ENCODE data around the gene DNAH6. TPM values are rescaled to one million over a fixed set of nuclear protein-coding genes. Genes with fewer than 3 reads are reported as not detected.

The DNAH6 gene
- polyA plus RNA-seq, 2 of the 4 experiments (the other 2 are of a cell fraction), result 0.13 to 0.32 TPM

GRCh38 chr2:84716564-84716963 lies 200.3 kb downstream of the DNAH6 start:
- ChIA-PET POLR2A (no interaction called here), CTCF (no interaction called here)
- Histone ChIP-seq H3K4me1 (no peaks in the 10 kb centered on the region), H3K4me3 (no peak overlapping the region), H3K9me3 (no peaks in the 10 kb centered on the region), H3K27ac (no peak overlapping the region), H3K4me2 (no peak overlapping the region)
- FAIRE-seq (no peak), ATAC-seq (0 out of 6 replicates have a peak, but pooled peaks of 1 of the 2 experiments have one; percentile 28), DNase-seq (ENCODE audit: low read depth in 1 of 2, low spot score in 1 of 2) (no peak)
- no peak for TF ChIP-seq HOXA7 (CRISPR knock-in tag; IDR thresholded peaks at IDR 0.05)
- no peak for TF ChIP-seq ESRRA (IDR thresholded peaks at IDR 0.05; ENCODE audit: borderline replicate concordance, low read length)
- no peak for TF ChIP-seq ELK1 (IDR thresholded peaks at IDR 0.05; ENCODE audit: low read depth, low read length)
- no peak for TF ChIP-seq MYC (IDR thresholded peaks at IDR 0.05; ENCODE audit: borderline replicate concordance, low read length)
- no peak for TF ChIP-seq CEBPB (IDR thresholded peaks at IDR 0.05)
- TF ChIP-seq CBX2 (IDR thresholded peaks at IDR 0.05; ENCODE audit: borderline replicate concordance, low read depth), result no peak
- no peak for TF ChIP-seq ZC3H11A (IDR thresholded peaks at IDR 0.05)
- no peak for TF ChIP-seq NR3C1 (IDR thresholded peaks at IDR 0.05)
- 43% methylated on average over 2 of the region's 2 CpGs for WGBS (ENCODE audit: missing lambda C conversion rate)

- POLR2A ChIA-PET, result no interaction called here
- FAIRE-seq, result no peak
- Histone ChIP-seq H3K27ac (no peak overlapping the region), H3K4me1 (no peaks in the 10 kb centered on the region), H3K9me3 (no peaks in the 10 kb centered on the region), H3K4me2 (no peak overlapping the region), H3K4me3 (no peak overlapping the region)
- WGBS (ENCODE audit: missing lambda C conversion rate), result 38% methylated on average over 1 of the region's 1 CpG
- DNase-seq (ENCODE audit: low read depth in 1 of 2, low spot score in 1 of 2), result no peak
- CTCF ChIA-PET, result no interaction called here
- no peak for ATAC-seq
- TF ChIP-seq FOXS1 (CRISPR knock-in tag; IDR thresholded peaks at IDR 0.05) (no peak), ZNF302 (CRISPR knock-in tag; IDR thresholded peaks at IDR 0.05) (no peak)
These were observed 201.0 kb downstream of the DNAH6 start for GRCh38 chr2:84717302-84717701.

GRCh38 chr2:84719434-84719833 lies 203.1 kb downstream of the DNAH6 start:
- ATAC-seq (no peak), DNase-seq (ENCODE audit: low read depth in 1 of 2, low spot score in 1 of 2) (no peak), FAIRE-seq (no peak)
- POLR2A ChIA-PET, result no interaction called here
- no peak overlapping the region for H3K27ac ChIP-seq
- WGBS (ENCODE audit: missing lambda C conversion rate), result 75% methylated on average over 6 of the region's 6 CpGs
- H3K9me3 ChIP-seq, result no peaks in the 10 kb centered on the region
- no peak overlapping the region for H3K4me2 ChIP-seq
- CTCF ChIA-PET, result no interaction called here
- H3K4me1 ChIP-seq, result no peaks in the 10 kb centered on the region
- H3K4me3 ChIP-seq, result no peak overlapping the region
- TF ChIP-seq PHF8 (IDR thresholded peaks at IDR 0.05; ENCODE audit: borderline replicate concordance, low read depth) (no peak), KDM5A (IDR thresholded peaks at IDR 0.05) (no peak), HES2 (IDR thresholded peaks at IDR 0.05) (no peak), SMC3 (IDR thresholded peaks at IDR 0.05) (no peak), RCOR1 (IDR thresholded peaks at IDR 0.05; ENCODE audit: low read depth, low read length) (no peak), JUN (IDR thresholded peaks at IDR 0.05) (no peak), POLR2AphosphoS2 (conservative IDR thresholded peaks at IDR 0.05; ENCODE audit: low read length) (no peak), POLR2A (IDR thresholded peaks at IDR 0.05; ENCODE audit: low read length) (no peak), TP53 (CRISPR knock-in tag; IDR thresholded peaks at IDR 0.05) (no peak), ZFP36 (IDR thresholded peaks at IDR 0.05; ENCODE audit: borderline replicate concordance, partially characterized antibody) (no peak), CHD4 (IDR thresholded peaks at IDR 0.05; ENCODE audit: borderline replicate concordance) (no peak), PBX3 (IDR thresholded peaks at IDR 0.05) (no peak), BCL3 (IDR thresholded peaks at IDR 0.05) (no peak), ELK1 (IDR thresholded peaks at IDR 0.05; ENCODE audit: low read depth, low read length) (no peak), E2F6 (IDR thresholded peaks at IDR 0.05; ENCODE audit: borderline replicate concordance, low read depth) (no peak), ZSCAN20 (CRISPR knock-in tag; IDR thresholded peaks at IDR 0.05) (no peak), ATOH8 (CRISPR knock-in tag; IDR thresholded peaks at IDR 0.05; ENCODE audit: low read depth) (no peak)

Measured in A549 (cell line).